Measurements from ENCODE around the gene NEK6.

DNA sequence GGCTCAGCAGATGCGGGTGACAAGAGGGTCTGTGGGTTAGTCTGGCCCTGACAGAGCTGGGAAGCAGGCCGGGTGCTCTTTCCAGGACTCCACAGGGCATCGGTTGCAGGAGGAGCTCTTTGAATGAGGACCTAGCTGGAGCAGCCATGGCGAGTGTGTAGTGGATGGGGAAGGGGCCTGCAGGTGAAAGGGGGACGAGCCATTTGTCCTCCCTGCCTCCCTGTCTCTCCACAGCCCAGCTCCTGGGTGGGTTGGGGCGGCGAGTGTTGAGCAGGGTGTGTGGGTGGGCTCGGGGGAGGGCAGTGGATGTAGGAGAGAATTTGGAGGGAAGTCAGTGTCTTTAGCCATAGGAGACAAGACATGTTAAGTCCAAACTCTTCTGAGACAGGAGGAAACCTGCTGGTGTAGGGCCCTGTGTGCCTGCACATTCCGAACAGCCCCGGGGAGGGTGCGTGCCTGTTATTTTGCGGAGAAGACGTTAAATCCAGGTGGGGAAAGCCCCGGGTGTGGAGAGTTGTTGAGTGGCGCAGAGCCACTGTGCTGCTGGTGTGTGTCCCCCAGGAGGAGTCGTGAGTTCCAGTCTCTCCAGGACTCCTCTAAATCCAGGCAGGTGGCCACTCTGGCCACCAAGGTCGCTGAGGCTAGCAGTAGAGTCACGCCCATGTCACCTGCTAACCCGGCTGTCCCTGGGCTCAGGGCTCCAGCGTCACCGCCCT, 83.9 kb downstream of the NEK6 start:
- TF ChIP-seq, protein P1, sequence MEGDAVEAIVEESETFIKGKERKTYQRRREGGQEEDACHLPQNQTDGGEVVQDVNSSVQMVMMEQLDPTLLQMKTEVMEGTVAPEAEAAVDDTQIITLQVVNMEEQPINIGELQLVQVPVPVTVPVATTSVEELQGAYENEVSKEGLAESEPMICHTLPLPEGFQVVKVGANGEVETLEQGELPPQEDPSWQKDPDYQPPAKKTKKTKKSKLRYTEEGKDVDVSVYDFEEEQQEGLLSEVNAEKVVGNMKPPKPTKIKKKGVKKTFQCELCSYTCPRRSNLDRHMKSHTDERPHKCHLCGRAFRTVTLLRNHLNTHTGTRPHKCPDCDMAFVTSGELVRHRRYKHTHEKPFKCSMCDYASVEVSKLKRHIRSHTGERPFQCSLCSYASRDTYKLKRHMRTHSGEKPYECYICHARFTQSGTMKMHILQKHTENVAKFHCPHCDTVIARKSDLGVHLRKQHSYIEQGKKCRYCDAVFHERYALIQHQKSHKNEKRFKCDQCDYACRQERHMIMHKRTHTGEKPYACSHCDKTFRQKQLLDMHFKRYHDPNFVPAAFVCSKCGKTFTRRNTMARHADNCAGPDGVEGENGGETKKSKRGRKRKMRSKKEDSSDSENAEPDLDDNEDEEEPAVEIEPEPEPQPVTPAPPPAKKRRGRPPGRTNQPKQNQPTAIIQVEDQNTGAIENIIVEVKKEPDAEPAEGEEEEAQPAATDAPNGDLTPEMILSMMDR (conservative IDR thresholded peaks at IDR 0.05), result no peak
- no peak for TF ChIP-seq ZFX (IDR thresholded peaks at IDR 0.05)

All from C4-2B (cell line).